ENCODE results near the gene ADORA1. TPM values are rescaled to one million over a fixed set of nuclear protein-coding genes. Genes with fewer than 3 reads are reported as not detected.

The ADORA1 gene
- total and polyA plus RNA-seq, 2 of the 13 experiments (the other 11 are each of a cell fraction or from before 2014, with no cell fraction given) = 0.11 TPM; not detected in 1

DNA sequence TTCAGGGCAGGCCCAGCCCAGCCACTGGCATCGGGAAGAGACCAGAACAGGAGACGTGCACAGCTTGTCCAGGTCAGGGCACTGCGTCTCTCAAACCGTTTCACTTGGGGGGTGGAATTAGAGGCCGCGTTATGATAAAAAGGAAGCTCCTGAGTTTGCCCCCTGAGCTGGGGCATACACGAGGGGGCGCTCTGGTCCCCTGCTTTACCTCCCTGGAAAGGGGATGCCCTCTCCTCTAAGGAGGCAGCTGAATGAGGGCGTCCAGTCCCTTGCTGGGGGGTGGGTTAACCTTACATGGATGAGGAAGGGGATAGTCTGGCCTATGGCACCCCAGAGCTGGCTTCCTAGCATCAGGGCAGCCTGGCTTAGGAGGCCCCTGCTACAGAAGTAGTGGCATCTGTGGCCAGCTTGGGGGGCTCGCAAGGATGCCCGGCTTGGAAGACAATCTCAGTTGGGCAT lies 44.0 kb upstream of the ADORA1 start:
- Histone ChIP-seq H3K9me3 (ENCODE audit: low read length) (no peaks in the 10 kb centered on the region), H4K20me1 (ENCODE audit: insufficient read depth, low read length) (no peaks in the 10 kb centered on the region), H3K4me2 (ENCODE audit: low read depth, low read length) (no peak overlapping the region), H3K36me3 (replicated peaks in 1 of 2; ENCODE audit: control insufficient read depth in 1 of 2, insufficient read depth in 2 of 2, low read length in 2 of 2) (no peaks in the 10 kb centered on the region), H3K27me3 (ENCODE audit: control insufficient read depth in 1 of 2, insufficient read depth in 2 of 2, low read length in 2 of 2) (peaks cover 4 to 33% of the 10 kb centered on the region in 2 experiments; a peak in 4 of 5 replicates), H3K4me3 (replicated peaks in 1 of 3; ENCODE audit: insufficient read depth in 1 of 3, low read depth in 2 of 3, low read length in 3 of 3) (no peak overlapping the region), H3K79me2 (ENCODE audit: insufficient read depth, low read length) (no peaks in the 10 kb centered on the region), H3K4me1 (ENCODE audit: insufficient read depth, low read length) (no peaks in the 10 kb centered on the region), H3K27ac (ENCODE audit: extremely low read length, insufficient read depth, low read length) (no peak overlapping the region), H2AFZ (ENCODE audit: low read length) (no peak overlapping the region), H3K9ac (ENCODE audit: insufficient read depth, low read depth, low read length) (no peak overlapping the region)
- intact Hi-C loops (cut with micrococcal nuclease; ENCODE audit: unreplicated experiment) = no loop called here
- TF ChIP-seq U2AF1 (optimal IDR thresholded peaks at IDR 0.05; ENCODE audit: low read depth, low read length) = no peak
- no peak for TF ChIP-seq GPN1 (CRISPR knock-in tag; IDR thresholded peaks at IDR 0.05; ENCODE audit: borderline replicate concordance)
- TF ChIP-seq ZNF7 (CRISPR knock-in tag; IDR thresholded peaks at IDR 0.05) = no peak
- TF ChIP-seq ZNF160 (CRISPR knock-in tag; IDR thresholded peaks at IDR 0.05) = no peak
- TF ChIP-seq NR2F6 (IDR thresholded peaks at IDR 0.05) = no peak
- no peak for TF ChIP-seq NR2F6 (CRISPR knock-in tag; IDR thresholded peaks at IDR 0.05)
- TF ChIP-seq, protein P1, sequence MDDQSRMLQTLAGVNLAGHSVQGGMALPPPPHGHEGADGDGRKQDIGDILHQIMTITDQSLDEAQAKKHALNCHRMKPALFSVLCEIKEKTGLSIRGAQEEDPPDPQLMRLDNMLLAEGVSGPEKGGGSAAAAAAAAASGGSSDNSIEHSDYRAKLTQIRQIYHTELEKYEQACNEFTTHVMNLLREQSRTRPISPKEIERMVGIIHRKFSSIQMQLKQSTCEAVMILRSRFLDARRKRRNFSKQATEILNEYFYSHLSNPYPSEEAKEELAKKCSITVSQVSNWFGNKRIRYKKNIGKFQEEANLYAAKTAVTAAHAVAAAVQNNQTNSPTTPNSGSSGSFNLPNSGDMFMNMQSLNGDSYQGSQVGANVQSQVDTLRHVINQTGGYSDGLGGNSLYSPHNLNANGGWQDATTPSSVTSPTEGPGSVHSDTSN (CRISPR knock-in tag; IDR thresholded peaks at IDR 0.05; ENCODE audit: borderline replicate concordance) = no peak
- TF ChIP-seq MAF1 (CRISPR knock-in tag; IDR thresholded peaks at IDR 0.05; ENCODE audit: borderline replicate concordance) = no peak
- no peak for TF ChIP-seq ARHGAP35 (CRISPR knock-in tag; IDR thresholded peaks at IDR 0.05; ENCODE audit: borderline replicate concordance)
- TF ChIP-seq, protein P2, sequence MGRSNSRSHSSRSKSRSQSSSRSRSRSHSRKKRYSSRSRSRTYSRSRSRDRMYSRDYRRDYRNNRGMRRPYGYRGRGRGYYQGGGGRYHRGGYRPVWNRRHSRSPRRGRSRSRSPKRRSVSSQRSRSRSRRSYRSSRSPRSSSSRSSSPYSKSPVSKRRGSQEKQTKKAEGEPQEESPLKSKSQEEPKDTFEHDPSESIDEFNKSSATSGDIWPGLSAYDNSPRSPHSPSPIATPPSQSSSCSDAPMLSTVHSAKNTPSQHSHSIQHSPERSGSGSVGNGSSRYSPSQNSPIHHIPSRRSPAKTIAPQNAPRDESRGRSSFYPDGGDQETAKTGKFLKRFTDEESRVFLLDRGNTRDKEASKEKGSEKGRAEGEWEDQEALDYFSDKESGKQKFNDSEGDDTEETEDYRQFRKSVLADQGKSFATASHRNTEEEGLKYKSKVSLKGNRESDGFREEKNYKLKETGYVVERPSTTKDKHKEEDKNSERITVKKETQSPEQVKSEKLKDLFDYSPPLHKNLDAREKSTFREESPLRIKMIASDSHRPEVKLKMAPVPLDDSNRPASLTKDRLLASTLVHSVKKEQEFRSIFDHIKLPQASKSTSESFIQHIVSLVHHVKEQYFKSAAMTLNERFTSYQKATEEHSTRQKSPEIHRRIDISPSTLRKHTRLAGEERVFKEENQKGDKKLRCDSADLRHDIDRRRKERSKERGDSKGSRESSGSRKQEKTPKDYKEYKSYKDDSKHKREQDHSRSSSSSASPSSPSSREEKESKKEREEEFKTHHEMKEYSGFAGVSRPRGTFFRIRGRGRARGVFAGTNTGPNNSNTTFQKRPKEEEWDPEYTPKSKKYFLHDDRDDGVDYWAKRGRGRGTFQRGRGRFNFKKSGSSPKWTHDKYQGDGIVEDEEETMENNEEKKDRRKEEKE (IDR thresholded peaks at IDR 0.05) = no peak
- TF ChIP-seq NFYB (CRISPR knock-in tag; IDR thresholded peaks at IDR 0.05) = no peak
- TF ChIP-seq DMAP1 (CRISPR knock-in tag; IDR thresholded peaks at IDR 0.05) = no peak
- no peak for TF ChIP-seq RAD21 (CRISPR knock-in tag; IDR thresholded peaks at IDR 0.05)
- TF ChIP-seq ZBTB21 (CRISPR knock-in tag; IDR thresholded peaks at IDR 0.05) = no peak
- TF ChIP-seq CREB1 (IDR thresholded peaks at IDR 0.05) = no peak
- no peak for TF ChIP-seq CREB1 (CRISPR knock-in tag; IDR thresholded peaks at IDR 0.05)
- no peak for TF ChIP-seq ZNF746 (CRISPR knock-in tag; IDR thresholded peaks at IDR 0.05)
- TF ChIP-seq MIER3 (CRISPR knock-in tag; IDR thresholded peaks at IDR 0.05; ENCODE audit: borderline replicate concordance) = no peak
- BruUV-seq (replicated peaks) = no TSS peak
- 47% methylated on average over 9 of the region's 11 CpGs for WGBS (ENCODE audit: low lambda C conversion rate)
- ATAC-seq (no peak), DNase-seq (ENCODE audit: low spot score) (no peak), FAIRE-seq (no peak)
- POLR2A ChIA-PET = no interaction called here
- in situ Hi-C loops (cut with HindIII; ENCODE audit: extremely low pct_ligation_motif_present, low pct_unique_long_range_greater_than_20kb) = no loop called here
- CTCF ChIA-PET (ENCODE audit: low intra/inter-chr PET ratio, low total read pairs) = no interaction called here

Measured in HepG2 (cell line).